GM19193 (cell line): ENCODE measurements around the gene ACSM2B.

Experiments
- POLR2A ChIP-seq: IDR thresholded peaks from 4 replicates; pipeline ENCODE4 v1.6.1; 2011; ENCODE audit not compliant: insufficient read depth, insufficient read length; ENCODE audit errors: extremely low read depth

ACSM2B gene

DNA sequence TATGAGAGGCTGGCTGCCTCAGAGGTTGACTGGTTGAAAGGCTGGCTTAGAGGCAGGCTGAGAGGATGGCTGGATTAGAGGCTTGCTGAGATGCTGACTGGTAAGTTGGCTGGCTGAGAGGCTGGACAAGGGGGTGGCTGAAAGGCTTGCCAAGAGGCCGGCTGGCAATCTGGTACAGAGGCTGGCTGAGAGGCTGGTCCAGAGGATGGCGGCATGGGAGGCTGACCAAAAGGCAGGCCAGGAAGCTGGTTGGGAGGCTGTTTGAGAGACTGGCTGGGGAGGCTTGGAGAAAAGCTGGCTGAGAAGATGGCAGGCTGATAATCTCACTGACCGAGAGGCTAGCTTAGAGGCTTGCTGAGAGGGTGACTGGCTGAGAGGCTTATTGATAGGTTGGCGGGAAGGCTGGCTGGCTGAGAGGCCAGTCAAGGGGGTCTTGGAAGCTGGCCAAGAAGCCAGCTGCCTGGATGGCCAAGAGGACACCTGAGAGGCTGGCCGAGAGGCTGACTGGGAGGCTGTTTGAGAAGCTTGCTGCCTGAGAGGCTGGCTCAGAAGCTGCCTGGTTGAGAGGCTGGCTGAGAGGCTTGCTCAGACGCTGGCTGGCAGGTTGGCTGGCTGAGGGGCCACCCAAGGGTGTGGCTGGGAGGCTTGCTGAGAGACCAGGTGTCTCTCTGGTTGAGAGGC is 34.2 kb upstream of the ACSM2B start:
- no peak for TF ChIP-seq POLR2A

DNA sequence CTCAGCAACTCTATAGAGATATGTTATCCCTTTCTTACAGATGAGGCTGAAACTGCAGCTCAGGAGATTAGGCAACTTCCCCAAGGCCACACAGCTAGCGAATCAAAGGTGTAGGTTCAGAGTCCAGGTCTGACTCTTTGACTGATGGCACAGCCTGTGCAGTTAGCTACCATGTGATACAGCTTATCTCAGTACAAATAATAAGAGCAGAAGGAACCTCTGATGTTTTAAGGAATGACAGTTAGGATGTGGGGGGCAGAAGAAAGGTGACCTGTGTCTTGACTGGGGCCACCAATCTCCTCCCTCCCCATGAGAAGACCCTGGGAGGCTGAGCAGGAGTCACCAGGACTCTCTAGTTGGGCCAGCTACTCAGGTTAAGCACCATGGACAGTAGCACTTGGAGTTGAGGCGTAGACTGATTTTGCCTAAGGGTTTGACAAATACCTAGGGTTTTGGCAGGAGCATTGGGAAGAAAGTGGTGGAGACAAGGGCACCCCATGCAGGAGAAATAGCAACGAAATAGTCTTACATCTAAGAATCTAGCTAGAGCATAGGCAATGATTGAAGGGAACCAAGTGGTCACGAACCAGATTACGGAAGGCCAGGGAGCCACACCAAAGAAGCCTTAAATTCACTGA is 22.8 kb upstream of the ACSM2B start:
- TF ChIP-seq POLR2A = no peak

DNA sequence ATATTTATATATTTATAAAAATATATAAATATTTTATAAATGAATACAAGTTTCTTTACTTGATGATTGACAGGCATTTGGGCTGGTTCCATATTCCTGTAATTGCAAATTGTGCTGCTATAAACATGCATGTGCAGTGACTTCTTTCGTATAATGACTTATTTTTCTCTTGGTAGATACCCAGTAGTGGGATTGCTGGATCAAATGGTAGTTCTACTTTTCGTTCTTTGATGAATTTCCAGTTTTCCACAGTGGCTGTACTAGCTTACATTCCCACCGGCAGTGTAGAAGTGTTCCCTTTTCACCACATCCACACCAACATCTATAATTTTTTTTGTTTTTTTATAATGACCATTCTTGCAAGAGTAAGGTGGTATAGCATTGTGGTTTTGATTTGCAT is 7.8 kb downstream of the ACSM2B start:
- no peak for TF ChIP-seq POLR2A

DNA sequence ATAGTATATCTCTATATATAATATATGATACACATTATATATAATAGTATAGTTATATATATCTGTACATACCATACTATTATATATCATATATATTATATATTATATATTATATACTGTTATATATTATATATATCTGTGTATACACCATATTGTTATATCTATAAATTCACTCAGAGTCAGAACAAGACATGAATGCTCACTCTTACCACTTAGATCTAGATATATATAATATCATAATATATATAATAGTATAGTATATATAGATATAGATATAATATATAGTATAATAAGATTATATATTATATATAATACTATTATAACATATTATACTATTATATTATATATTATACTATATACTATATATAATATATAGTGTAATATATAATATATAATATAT is 9.3 kb downstream of the ACSM2B start:
- no peak for TF ChIP-seq POLR2A

DNA sequence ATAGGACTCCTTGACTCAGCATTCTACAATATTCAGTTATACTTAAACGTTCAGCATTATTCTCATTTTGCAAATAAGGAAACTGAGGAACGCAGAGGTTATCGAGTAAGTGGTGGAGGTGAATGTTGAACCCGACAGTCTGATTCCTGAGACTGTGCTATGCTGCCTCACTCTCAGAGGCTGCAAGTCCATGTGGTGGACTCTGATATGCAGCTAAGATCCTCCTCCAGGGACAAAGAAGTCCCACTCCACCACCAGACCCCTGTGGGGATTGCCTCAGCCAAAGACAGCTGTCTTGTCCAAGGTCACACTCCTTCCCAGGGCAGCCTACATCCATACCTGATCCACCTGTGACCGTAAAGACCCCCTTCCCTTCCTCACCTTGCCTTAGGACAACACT is 37.5 kb downstream of the ACSM2B start:
- no peak for TF ChIP-seq POLR2A

DNA sequence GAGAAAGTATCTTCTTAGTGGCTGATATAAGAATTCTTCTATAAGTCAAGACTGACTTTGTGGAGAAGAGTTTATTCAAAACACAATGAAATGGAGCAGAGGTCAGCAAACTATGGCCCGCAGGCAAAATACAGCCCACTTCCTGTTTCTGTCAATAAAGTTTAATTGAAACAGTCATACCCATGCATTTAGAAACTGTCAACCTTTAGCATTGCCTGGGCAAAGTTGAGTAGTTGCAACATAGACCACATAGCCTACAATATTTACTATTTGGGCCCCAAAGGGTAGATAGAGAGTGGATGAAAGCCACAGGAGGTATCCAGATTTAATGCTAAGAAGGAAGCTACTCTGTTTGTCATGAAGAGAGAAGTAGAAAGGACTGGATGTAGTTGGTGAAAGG is 38.0 kb downstream of the ACSM2B start:
- TF ChIP-seq POLR2A = no peak

DNA sequence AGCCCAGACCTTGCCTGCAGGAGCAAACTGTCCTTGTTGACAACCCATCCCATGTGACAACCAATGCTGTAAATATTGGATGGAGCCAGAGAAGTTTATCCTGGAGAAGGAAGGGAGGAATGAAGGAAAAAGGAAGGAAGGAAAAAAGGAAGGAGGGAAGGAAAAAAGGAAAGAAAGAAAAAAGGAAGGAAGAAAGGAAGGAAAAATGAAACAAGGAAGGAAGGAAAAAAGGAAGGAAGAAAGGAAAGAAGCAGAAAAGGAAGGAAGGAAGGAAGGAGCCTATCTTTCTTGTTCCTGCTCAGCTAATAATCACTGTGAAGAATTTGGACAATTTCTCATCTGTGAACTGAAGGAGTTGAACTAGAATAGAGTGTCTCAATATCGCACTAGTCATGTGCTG is 56.1 kb downstream of the ACSM2B start:
- no peak for TF ChIP-seq POLR2A

DNA sequence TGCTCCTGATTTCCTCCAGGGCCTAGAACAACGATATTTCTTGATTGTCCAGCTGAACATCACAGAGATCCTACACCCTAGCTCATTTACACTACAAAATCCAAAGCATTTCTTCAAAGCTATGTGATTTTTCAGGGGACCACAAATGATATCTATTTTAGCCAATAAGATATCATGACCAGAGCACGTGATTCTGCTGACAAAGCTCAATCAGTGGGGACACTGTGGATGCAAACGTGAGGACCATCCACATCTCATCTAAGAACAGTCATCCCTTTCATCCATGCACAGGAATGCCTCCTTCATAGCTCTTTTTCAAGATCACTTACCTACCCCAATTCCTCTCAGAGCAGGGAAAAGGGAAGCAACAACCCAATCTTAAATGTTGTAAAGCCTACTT is 56.9 kb downstream of the ACSM2B start:
- TF ChIP-seq POLR2A = no peak

DNA sequence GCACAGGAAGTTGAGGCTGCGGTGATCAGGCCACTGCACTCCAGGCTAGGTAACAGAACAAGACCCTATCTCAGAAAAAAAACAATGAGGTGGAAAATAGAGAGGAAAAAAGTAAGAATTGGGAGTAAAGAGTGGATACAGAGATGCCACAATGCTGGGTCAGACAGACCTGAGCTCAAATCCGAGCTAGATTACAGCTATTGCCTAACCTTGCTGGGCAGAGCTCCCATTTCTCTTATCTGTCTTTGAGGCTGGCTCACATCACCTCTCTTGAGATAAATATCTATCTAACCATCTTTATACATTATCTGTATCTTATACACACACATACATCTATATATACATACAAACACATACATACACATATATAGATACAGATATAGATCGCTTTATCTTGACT is 59.0 kb downstream of the ACSM2B start:
- TF ChIP-seq POLR2A = no peak

DNA sequence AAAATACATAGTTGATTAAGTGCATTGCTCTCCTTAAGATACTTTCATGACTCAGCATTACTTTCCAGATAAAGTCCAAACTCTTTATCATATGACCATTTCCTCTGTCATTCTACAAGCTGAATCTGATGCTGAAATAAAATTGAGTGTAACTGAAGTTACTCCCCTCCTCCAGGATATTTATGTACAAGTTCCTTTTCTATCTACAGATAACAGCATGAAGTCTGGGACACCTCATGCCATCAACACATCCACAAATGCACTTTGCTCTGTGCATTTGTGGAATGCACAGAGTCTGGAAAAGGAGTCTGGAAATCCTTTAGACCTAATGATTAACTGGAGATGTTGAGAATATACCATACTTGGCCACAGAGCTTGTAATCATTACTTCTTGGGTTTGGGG is 60.5 kb downstream of the ACSM2B start:
- no peak for TF ChIP-seq POLR2A

DNA sequence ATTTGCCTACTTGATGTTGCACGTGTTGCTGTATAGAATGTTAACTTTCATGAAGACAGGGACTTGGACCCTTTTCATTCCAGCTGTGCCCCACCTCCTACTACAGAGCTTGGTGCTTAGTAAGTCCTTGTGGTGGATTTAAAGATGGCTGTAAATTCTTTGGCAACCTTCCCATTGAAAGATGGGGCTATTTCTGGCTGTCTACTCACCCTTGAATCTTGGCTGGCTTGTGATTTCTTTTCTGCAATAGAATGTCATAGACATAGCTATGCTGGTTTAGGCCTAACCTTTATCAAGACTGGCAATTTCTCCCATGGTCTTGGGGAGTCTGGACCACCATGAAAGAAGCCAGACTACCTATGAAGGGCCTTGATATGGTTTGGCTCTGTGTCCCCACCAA is 65.8 kb downstream of the ACSM2B start:
- TF ChIP-seq POLR2A = no peak

DNA sequence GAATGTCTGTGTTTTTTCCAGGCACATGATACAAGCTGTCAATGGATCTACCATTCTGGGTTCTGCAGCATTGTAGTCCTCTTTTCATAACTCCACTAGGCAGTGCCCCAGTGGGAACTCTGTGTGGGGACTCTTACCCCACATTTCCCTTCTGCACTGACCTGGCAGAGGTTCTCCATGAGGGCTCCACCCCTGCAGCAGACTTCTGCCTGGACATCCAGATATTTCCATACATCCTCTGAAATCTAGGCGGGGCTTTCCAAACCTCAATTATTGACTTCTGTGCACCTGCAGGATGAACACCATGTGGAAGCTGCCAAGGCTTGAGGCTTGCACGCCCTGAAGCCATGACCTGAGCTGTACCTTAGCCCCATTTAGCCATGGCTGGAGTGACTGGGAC is 68.9 kb downstream of the ACSM2B start:
- no peak for TF ChIP-seq POLR2A

DNA sequence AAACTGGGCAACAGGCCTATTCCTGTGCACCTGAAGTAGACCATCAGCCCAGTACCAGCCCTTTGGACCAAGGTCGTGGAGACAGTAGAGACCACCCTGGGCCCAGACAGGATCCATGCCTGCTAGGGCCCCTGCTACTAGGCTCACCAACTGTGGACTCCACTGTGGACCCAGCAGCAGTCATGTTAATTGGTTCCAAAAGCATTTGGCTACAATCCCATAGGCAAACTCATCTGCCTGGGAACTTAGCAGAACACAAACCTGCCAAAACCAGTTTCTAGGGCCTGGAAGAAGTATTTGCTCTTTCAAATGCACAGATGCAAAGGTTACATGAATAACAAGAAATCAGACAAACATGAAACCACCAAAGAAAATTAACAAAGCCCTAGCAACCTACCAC is 71.7 kb downstream of the ACSM2B start:
- TF ChIP-seq POLR2A = no peak
